Measurements from ENCODE around the gene TULP4. TPM values are rescaled to one million over a fixed set of nuclear protein-coding genes. Genes with fewer than 3 reads are reported as not detected.

Gene TULP4
- total RNA-seq, 1 donor from 2014 or later, result 100 TPM

DNA sequence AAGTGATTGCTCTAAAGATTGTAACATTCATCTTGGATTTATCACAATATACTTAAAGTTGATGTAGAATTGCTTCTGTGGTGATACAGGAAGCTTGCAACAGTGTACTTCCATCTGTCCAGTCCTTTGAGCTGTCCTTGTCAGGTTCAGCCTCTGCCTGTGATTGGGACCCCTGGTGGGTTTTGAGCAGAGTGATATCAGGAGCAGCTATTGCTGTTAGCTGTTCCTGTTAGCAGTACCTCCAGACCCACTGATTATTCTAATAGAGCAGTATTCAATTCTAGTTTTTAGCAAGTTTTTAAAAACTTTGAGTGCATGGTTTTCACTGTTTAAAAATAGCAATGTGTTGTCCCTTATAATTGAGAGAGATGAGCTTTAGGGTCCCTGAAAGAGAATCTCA lies 48.8 kb downstream of the TULP4 start:
- Mint-ChIP-seq H3K36me3 (ENCODE audit: unreplicated experiment) (peaks cover 4% of the 10 kb centered on the region), H3K4me1 (ENCODE audit: unreplicated experiment) (peaks cover 25% of the 10 kb centered on the region), H3K27me3 (ENCODE audit: unreplicated experiment) (no peaks in the 10 kb centered on the region), H3K27ac (ENCODE audit: unreplicated experiment) (no peak overlapping the region), H3K4me3 (ENCODE audit: unreplicated experiment) (no peak overlapping the region), H3K9me3 (ENCODE audit: unreplicated experiment) (peaks cover 9% of the 10 kb centered on the region)
- no peak for DNase-seq (ENCODE audit: extremely low spot score, unreplicated experiment)
- TF ChIP-seq, protein P1, sequence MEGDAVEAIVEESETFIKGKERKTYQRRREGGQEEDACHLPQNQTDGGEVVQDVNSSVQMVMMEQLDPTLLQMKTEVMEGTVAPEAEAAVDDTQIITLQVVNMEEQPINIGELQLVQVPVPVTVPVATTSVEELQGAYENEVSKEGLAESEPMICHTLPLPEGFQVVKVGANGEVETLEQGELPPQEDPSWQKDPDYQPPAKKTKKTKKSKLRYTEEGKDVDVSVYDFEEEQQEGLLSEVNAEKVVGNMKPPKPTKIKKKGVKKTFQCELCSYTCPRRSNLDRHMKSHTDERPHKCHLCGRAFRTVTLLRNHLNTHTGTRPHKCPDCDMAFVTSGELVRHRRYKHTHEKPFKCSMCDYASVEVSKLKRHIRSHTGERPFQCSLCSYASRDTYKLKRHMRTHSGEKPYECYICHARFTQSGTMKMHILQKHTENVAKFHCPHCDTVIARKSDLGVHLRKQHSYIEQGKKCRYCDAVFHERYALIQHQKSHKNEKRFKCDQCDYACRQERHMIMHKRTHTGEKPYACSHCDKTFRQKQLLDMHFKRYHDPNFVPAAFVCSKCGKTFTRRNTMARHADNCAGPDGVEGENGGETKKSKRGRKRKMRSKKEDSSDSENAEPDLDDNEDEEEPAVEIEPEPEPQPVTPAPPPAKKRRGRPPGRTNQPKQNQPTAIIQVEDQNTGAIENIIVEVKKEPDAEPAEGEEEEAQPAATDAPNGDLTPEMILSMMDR (IDR thresholded peaks at IDR 0.05), result no peak

DNA sequence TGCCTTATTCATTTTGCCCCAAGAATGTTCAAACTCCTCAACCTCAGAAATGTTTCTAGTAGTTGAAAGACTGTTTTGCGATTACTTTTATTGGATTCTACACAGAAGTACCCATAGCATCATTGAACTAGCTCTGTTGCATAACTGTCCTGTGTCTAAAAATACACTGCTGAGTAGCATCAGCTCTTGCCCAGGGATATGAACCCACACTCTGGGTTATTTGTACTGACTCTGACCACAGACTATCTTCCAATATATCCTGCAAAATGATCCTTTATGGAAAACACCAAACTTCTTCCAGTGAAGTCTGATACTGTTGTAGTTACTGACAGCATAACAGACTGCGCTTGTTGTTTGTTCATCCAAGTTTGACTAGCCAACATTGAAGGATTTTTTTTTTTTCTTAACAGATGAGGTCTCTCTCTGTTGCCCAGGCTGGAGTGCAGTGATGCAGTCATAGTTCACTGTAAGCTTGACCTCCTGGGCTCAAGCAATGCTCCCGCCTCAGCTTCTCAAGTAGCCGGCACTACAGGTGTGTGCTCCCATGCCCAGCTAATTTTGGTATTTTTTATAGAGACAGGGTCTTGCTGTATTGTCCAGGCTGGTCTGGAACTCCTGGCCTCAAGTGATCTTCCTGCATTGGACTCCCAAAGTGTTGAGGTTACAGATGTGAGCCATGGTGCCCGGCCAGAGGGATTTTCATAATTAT lies 49.9 kb downstream of the TULP4 start:
- peaks cover 9% of the 10 kb centered on the region for H3K9me3 Mint-ChIP-seq (ENCODE audit: unreplicated experiment)
- H3K4me3 Mint-ChIP-seq (ENCODE audit: unreplicated experiment), result no peak overlapping the region
- no peaks in the 10 kb centered on the region for H3K27me3 Mint-ChIP-seq (ENCODE audit: unreplicated experiment)
- peaks cover 3% of the 10 kb centered on the region for H3K36me3 Mint-ChIP-seq (ENCODE audit: unreplicated experiment)
- no peak overlapping the region for H3K27ac Mint-ChIP-seq (ENCODE audit: unreplicated experiment)
- TF ChIP-seq, protein P1 (IDR thresholded peaks at IDR 0.05), result no peak
- H3K4me1 Mint-ChIP-seq (ENCODE audit: unreplicated experiment), result peaks cover 16% of the 10 kb centered on the region
- DNase-seq (ENCODE audit: extremely low spot score, unreplicated experiment), result no peak

DNA sequence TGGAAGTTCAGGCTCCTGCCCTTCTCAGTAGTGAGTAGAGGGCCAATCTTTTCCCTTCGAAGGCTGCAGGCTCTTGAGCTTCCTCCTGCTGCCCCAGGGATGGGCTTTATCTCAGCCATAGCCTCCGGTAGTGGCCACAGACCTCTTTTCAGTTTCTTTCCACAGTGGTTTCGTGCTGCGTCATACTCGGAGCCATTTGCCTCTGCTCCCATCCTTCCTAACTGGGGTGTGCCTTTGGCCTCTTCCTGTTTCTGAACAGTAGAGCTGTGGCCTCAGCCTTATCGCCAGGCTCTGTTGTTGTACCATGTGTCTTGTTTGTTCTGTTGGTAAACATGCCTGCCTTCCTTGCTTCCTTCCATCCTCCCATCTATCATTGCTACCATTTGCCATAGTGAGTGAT lies 54.1 kb downstream of the TULP4 start:
- no peaks in the 10 kb centered on the region for H3K27me3 Mint-ChIP-seq (ENCODE audit: unreplicated experiment)

DNA sequence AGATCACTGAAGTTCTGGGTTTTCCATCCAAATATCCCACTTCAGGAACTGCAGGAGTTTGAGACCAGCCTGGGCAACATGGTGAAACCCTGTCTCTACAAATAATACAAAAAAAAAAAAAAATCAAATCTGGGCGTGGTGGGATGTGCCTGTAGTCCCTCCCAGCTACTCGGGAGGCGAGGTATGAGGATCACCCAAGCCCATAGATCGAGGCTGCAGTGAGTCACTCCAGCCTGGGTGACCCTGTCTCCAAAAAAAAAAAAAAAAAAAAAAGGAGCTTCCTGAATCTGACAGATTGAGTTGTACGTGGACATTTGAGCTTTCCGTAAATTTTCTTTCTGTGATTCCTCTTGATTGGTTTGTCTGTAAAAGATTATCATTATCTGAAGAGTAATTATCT lies 55.6 kb downstream of the TULP4 start:
- Mint-ChIP-seq H3K27ac (ENCODE audit: unreplicated experiment) (no peak overlapping the region), H3K9me3 (ENCODE audit: unreplicated experiment) (peaks cover 9% of the 10 kb centered on the region), H3K4me1 (ENCODE audit: unreplicated experiment) (peaks cover 2% of the 10 kb centered on the region), H3K36me3 (ENCODE audit: unreplicated experiment) (peaks cover 6% of the 10 kb centered on the region), H3K4me3 (ENCODE audit: unreplicated experiment) (no peak overlapping the region), H3K27me3 (ENCODE audit: unreplicated experiment) (no peaks in the 10 kb centered on the region)
- TF ChIP-seq, protein P1 (IDR thresholded peaks at IDR 0.05), result no peak
- no peak for DNase-seq (ENCODE audit: extremely low spot score, unreplicated experiment)

More for the DNA sequence above, 54.1 kb downstream of the TULP4 start:
- H3K4me1 Mint-ChIP-seq (ENCODE audit: unreplicated experiment), result peaks cover 6% of the 10 kb centered on the region
- H3K9me3 Mint-ChIP-seq (ENCODE audit: unreplicated experiment), result peaks cover 9% of the 10 kb centered on the region
- no peak overlapping the region for H3K4me3 Mint-ChIP-seq (ENCODE audit: unreplicated experiment)
- peaks cover 3% of the 10 kb centered on the region for H3K36me3 Mint-ChIP-seq (ENCODE audit: unreplicated experiment)
- TF ChIP-seq, protein P1 (IDR thresholded peaks at IDR 0.05), result no peak
- no peak overlapping the region for H3K27ac Mint-ChIP-seq (ENCODE audit: unreplicated experiment)
- no peak for DNase-seq (ENCODE audit: extremely low spot score, unreplicated experiment)

DNA sequence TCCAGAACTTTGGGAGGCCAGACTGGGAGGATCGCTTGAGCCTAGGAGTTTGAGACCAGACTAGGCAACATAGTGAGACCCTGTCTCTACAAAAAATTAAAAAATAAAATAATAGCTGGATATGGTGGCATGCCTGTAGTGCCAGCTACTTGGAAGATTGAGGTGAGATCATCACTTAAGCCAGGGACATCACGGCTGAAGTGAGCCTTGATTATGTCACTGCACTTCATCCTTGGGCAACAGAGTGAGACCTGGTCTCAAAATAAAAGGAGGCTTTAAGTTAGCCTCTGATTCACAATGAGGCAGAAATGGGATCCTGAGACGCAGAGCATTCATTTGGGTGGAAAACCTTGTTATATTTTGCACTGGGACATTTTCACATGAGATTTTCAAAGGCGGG lies 57.0 kb downstream of the TULP4 start:
- Mint-ChIP-seq H3K27me3 (ENCODE audit: unreplicated experiment) (no peaks in the 10 kb centered on the region), H3K4me1 (ENCODE audit: unreplicated experiment) (peaks cover 4% of the 10 kb centered on the region), H3K9me3 (ENCODE audit: unreplicated experiment) (peaks cover 8% of the 10 kb centered on the region), H3K27ac (ENCODE audit: unreplicated experiment) (no peak overlapping the region), H3K4me3 (ENCODE audit: unreplicated experiment) (no peak overlapping the region), H3K36me3 (ENCODE audit: unreplicated experiment) (peaks cover 6% of the 10 kb centered on the region)
- TF ChIP-seq, protein P1 (IDR thresholded peaks at IDR 0.05), result no peak
- DNase-seq (ENCODE audit: extremely low spot score, unreplicated experiment), result no peak

All from osteocyte (in vitro differentiated cells).